T-helper 17 cell (primary cell): ENCODE measurements around the gene MAPKAPK5. TPM values are rescaled to one million over a fixed set of nuclear protein-coding genes. Genes with fewer than 3 reads are reported as not detected.
A peak's percentile ranks its signal among the peaks of the same experiment; 100 is the strongest.

Experiments
- ATAC-seq: fragments of 150-1000 bp; cut with Tn5 transposase; 2 replicates; pipeline ENCODE4 v1.10.0; 2021; ENCODE audit warnings: mild to moderate bottlenecking, moderate library complexity
- DNase-seq, 3 donors: peaks; one replicate each; pipeline versions ENCODE4 v3.0.0 to v3.0.0-alpha.2; 2020 to 2021
- H3K9me3 ChIP-seq: one replicate; pipeline ENCODE4 v1.7.0; 2013; ENCODE audit warnings: low read length, mild to moderate bottlenecking; ENCODE audit not compliant: control insufficient read depth, poor library complexity, severe bottlenecking
- H3K27ac Mint-ChIP-seq: one replicate; pipeline ENCODE4 v1.8.0; 2022; ENCODE audit warnings: mild to moderate bottlenecking, moderate library complexity, mixed read lengths
- H3K27me3 Mint-ChIP-seq: one replicate; pipeline ENCODE4 v1.8.0; 2022; ENCODE audit warnings: mixed read lengths
- H3K36me3 Mint-ChIP-seq: one replicate; pipeline ENCODE4 v1.8.0; 2022; ENCODE audit warnings: low read depth, mixed read lengths
- H3K4me1 Mint-ChIP-seq: one replicate; pipeline ENCODE4 v1.8.0; 2022; ENCODE audit warnings: mild to moderate bottlenecking, mixed read lengths
- H3K4me3 Mint-ChIP-seq: one replicate; pipeline ENCODE4 v1.8.0; 2022; ENCODE audit warnings: mild to moderate bottlenecking, moderate library complexity, mixed read lengths
- total RNA-seq, 4 donors: library from RNA in 2 of 4; stranded (reverse) in 2 of 4; gene quantifications; one replicate each; pipeline ENCODE4 v1.2.3 and lab custom pipeline; 2022 to 2026

Gene MAPKAPK5
- total RNA-seq, 2 donors from 2014 or later = 59.8 to 63.7 TPM

- no peak for DNase-seq
- no peaks in the 10 kb centered on the region for H3K27me3 Mint-ChIP-seq
- no peak for ATAC-seq
- H3K27ac Mint-ChIP-seq = peak overlapping the region; percentile 65
- peaks cover 35% of the 10 kb centered on the region for H3K4me1 Mint-ChIP-seq
- no peak overlapping the region for H3K4me3 Mint-ChIP-seq
- peaks cover 9% of the 10 kb centered on the region for H3K36me3 Mint-ChIP-seq
- H3K9me3 ChIP-seq = no peaks in the 10 kb centered on the region
Measured at GRCh38 chr12:111838353-111838752, 3.7 kb upstream of the MAPKAPK5 start.

- no peaks in the 10 kb centered on the region for H3K27me3 Mint-ChIP-seq
- peak overlapping the region; percentile 99 for H3K27ac Mint-ChIP-seq
- peaks cover 39% of the 10 kb centered on the region for H3K4me1 Mint-ChIP-seq
- ATAC-seq = no peak
- peak overlapping the region; percentile 98 for H3K4me3 Mint-ChIP-seq
- no peaks in the 10 kb centered on the region for H3K9me3 ChIP-seq
- DNase-seq = no peak
- peaks cover 9% of the 10 kb centered on the region for H3K36me3 Mint-ChIP-seq
Measured at GRCh38 chr12:111840807-111841206, 1.2 kb upstream of the MAPKAPK5 start.

- DNase-seq = no peak
- ATAC-seq = peak; percentile 16
- peak overlapping the region; percentile 98 for H3K4me3 Mint-ChIP-seq
- H3K27me3 Mint-ChIP-seq = no peaks in the 10 kb centered on the region
- H3K9me3 ChIP-seq = no peaks in the 10 kb centered on the region
- peak overlapping the region; percentile 99 for H3K27ac Mint-ChIP-seq
- peaks cover 9% of the 10 kb centered on the region for H3K36me3 Mint-ChIP-seq
- H3K4me1 Mint-ChIP-seq = peaks cover 39% of the 10 kb centered on the region
Measured at GRCh38 chr12:111841236-111841749, 735 bp upstream of the MAPKAPK5 start.

- Mint-ChIP-seq H3K36me3 (peaks cover 7% of the 10 kb centered on the region), H3K27ac (peak overlapping the region; percentile 85), H3K4me1 (peaks cover 45% of the 10 kb centered on the region), H3K27me3 (no peaks in the 10 kb centered on the region), H3K4me3 (peak overlapping the region; percentile 98)
- DNase-seq (peak in 2 of 3 donors; percentile 11 to 25), ATAC-seq (peak; percentile 28)
- H3K9me3 ChIP-seq = no peaks in the 10 kb centered on the region
Measured at GRCh38 chr12:111842556-111843396, 748 bp downstream of the MAPKAPK5 start.

- ATAC-seq (no peak), DNase-seq (no peak)
- H3K9me3 ChIP-seq = no peaks in the 10 kb centered on the region
- peaks cover 5% of the 10 kb centered on the region for H3K36me3 Mint-ChIP-seq
- no peak overlapping the region for H3K27ac Mint-ChIP-seq
- H3K4me1 Mint-ChIP-seq = peaks cover 40% of the 10 kb centered on the region
- no peak overlapping the region for H3K4me3 Mint-ChIP-seq
- H3K27me3 Mint-ChIP-seq = no peaks in the 10 kb centered on the region
Measured at GRCh38 chr12:111846016-111846415, 4.0 kb downstream of the MAPKAPK5 start.

- no peaks in the 10 kb centered on the region for H3K9me3 ChIP-seq
- Mint-ChIP-seq H3K4me1 (peaks cover 32% of the 10 kb centered on the region), H3K27me3 (no peaks in the 10 kb centered on the region), H3K4me3 (no peak overlapping the region), H3K27ac (no peak overlapping the region), H3K36me3 (peaks cover 5% of the 10 kb centered on the region)
- no peak for ATAC-seq
- no peak for DNase-seq
Measured at GRCh38 chr12:111850526-111850925, 8.5 kb downstream of the MAPKAPK5 start.

GRCh38 chr12:111858186-111858585 lies 16.2 kb downstream of the MAPKAPK5 start:
- Mint-ChIP-seq H3K27me3 (no peaks in the 10 kb centered on the region), H3K4me1 (peaks cover 23% of the 10 kb centered on the region), H3K36me3 (no peaks in the 10 kb centered on the region), H3K4me3 (no peak overlapping the region), H3K27ac (no peak overlapping the region)
- no peak for DNase-seq
- ATAC-seq = no peak
- no peaks in the 10 kb centered on the region for H3K9me3 ChIP-seq

GRCh38 chr12:111858778-111859177 lies 16.8 kb downstream of the MAPKAPK5 start:
- Mint-ChIP-seq H3K4me1 (peaks cover 23% of the 10 kb centered on the region), H3K4me3 (peak overlapping the region; percentile 36)

GRCh38 chr12:111864913-111865312 lies 22.9 kb downstream of the MAPKAPK5 start:
- peaks cover 2% of the 10 kb centered on the region for H3K36me3 Mint-ChIP-seq
- H3K9me3 ChIP-seq = no peaks in the 10 kb centered on the region
- H3K4me1 Mint-ChIP-seq = peaks cover 11% of the 10 kb centered on the region
- peak overlapping the region; percentile 39 for H3K27ac Mint-ChIP-seq
- no peak overlapping the region for H3K4me3 Mint-ChIP-seq
- H3K27me3 Mint-ChIP-seq = no peaks in the 10 kb centered on the region
- no peak for DNase-seq
- ATAC-seq = no peak

More at GRCh38 chr12:111858778-111859177, 16.8 kb downstream of the MAPKAPK5 start:
- no peaks in the 10 kb centered on the region for H3K36me3 Mint-ChIP-seq
- H3K27ac Mint-ChIP-seq = peak overlapping the region; percentile 19
- ATAC-seq (no peak), DNase-seq (no peak)
- no peaks in the 10 kb centered on the region for H3K9me3 ChIP-seq
- no peaks in the 10 kb centered on the region for H3K27me3 Mint-ChIP-seq

GRCh38 chr12:111867531-111867930 lies 25.5 kb downstream of the MAPKAPK5 start:
- peaks cover 7% of the 10 kb centered on the region for H3K36me3 Mint-ChIP-seq
- no peaks in the 10 kb centered on the region for H3K27me3 Mint-ChIP-seq

GRCh38 chr12:111868676-111869588 lies 26.9 kb downstream of the MAPKAPK5 start:
- no peaks in the 10 kb centered on the region for H3K9me3 ChIP-seq
- Mint-ChIP-seq H3K27ac (peak overlapping the region; percentile 45), H3K27me3 (no peaks in the 10 kb centered on the region), H3K4me3 (no peak overlapping the region), H3K4me1 (peaks cover 2% of the 10 kb centered on the region), H3K36me3 (peaks cover 9% of the 10 kb centered on the region)
- ATAC-seq (no peak), DNase-seq (no peak)

More at GRCh38 chr12:111867531-111867930, 25.5 kb downstream of the MAPKAPK5 start:
- Mint-ChIP-seq H3K4me3 (no peak overlapping the region), H3K4me1 (peaks cover 5% of the 10 kb centered on the region), H3K27ac (peak overlapping the region; percentile 19)
- ATAC-seq (no peak), DNase-seq (no peak)
- H3K9me3 ChIP-seq = no peaks in the 10 kb centered on the region

GRCh38 chr12:111869671-111870070 lies 27.6 kb downstream of the MAPKAPK5 start:
- Mint-ChIP-seq H3K27ac (no peak overlapping the region), H3K36me3 (peaks cover 9% of the 10 kb centered on the region), H3K4me1 (peaks cover 2% of the 10 kb centered on the region), H3K4me3 (no peak overlapping the region), H3K27me3 (no peaks in the 10 kb centered on the region)
- no peaks in the 10 kb centered on the region for H3K9me3 ChIP-seq
- no peak for ATAC-seq
- no peak for DNase-seq

- Mint-ChIP-seq H3K27me3 (no peaks in the 10 kb centered on the region), H3K27ac (no peak overlapping the region), H3K4me1 (peaks cover 2% of the 10 kb centered on the region), H3K36me3 (peaks cover 9% of the 10 kb centered on the region), H3K4me3 (no peak overlapping the region)
- no peaks in the 10 kb centered on the region for H3K9me3 ChIP-seq
- DNase-seq = no peak
- ATAC-seq = no peak
Measured at GRCh38 chr12:111870216-111870615, 28.2 kb downstream of the MAPKAPK5 start.
